IPS-20b (cell line): Measurements from ENCODE around the gene EEF1AKMT3.

Experiments
- H3K27ac ChIP-seq: one replicate; pipeline ENCODE4 v1.5.1; 2013; ENCODE audit warnings: low read length
- H3K27me3 ChIP-seq: 2 replicates; pipeline ENCODE4 v1.6.1; 2013; ENCODE audit warnings: mild to moderate bottlenecking, low read length, inconsistent platforms; ENCODE audit not compliant: insufficient read depth
- H3K36me3 ChIP-seq: 2 replicates; pipeline ENCODE4 v1.6.1; 2013; ENCODE audit warnings: low read depth, mild to moderate bottlenecking, inconsistent platforms, low read length, moderate library complexity; ENCODE audit not compliant: insufficient read depth
- H3K4me1 ChIP-seq: 2 replicates; pipeline ENCODE4 v1.6.1; 2013; ENCODE audit warnings: mild to moderate bottlenecking, control low read depth, inconsistent platforms, low read length, moderate library complexity; ENCODE audit not compliant: insufficient read depth
- H3K4me3 ChIP-seq: 2 replicates; pipeline ENCODE4 v1.5.1; 2013; ENCODE audit warnings: mild to moderate bottlenecking, low read length, inconsistent platforms
- H3K9ac ChIP-seq: 2 replicates; pipeline ENCODE4 v1.6.1; 2013; ENCODE audit warnings: low read depth, mild to moderate bottlenecking, inconsistent platforms, low read length, moderate library complexity
- H3K9me3 ChIP-seq: 2 replicates; pipeline ENCODE4 v1.6.1; 2013; ENCODE audit warnings: mild to moderate bottlenecking, low read depth, low read length, inconsistent platforms; ENCODE audit not compliant: insufficient read depth

EEF1AKMT3 gene

DNA sequence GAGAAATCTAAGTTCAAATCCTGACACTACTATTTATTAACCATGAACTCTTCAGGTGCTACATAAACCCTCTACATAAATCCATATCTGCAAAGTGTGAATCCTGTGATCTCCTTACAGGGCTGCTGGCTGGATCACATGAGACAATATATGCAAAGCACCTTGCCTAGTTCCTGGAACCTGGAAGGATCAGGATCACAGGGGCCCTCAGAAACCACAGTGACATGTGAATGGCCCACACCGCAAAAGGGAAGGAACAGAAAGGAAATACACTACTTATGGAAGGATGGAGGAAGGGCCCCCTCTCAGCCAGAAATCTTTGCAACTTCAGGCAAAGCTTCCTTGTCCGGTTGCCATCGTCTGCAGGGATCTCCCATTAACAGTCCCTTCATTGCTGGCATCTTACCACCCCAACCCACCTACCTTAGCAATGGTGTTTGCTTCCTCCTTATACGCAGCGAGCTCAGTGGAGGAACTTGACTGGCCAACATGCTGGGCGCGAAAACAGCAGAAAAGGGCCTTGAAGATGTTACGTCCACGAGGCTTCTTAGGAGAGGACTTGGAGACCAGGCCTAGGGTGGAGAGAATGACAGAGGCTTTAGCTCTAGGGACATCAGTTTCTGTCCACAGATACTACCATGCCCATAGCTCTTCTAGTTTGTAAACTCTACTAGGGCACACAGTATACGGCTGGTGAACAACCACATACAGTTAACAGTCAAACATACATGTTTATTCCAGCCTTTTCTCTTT lies 56.8 kb downstream of the EEF1AKMT3 start:
- Histone ChIP-seq H3K9me3 (no peaks in the 10 kb centered on the region), H3K27ac (no peak overlapping the region), H3K9ac (no peak overlapping the region), H3K36me3 (peaks cover 55% of the 10 kb centered on the region), H3K27me3 (no peaks in the 10 kb centered on the region), H3K4me1 (peaks cover 9% of the 10 kb centered on the region; the same call in 1 of the 2 replicates), H3K4me3 (no peak overlapping the region)

DNA sequence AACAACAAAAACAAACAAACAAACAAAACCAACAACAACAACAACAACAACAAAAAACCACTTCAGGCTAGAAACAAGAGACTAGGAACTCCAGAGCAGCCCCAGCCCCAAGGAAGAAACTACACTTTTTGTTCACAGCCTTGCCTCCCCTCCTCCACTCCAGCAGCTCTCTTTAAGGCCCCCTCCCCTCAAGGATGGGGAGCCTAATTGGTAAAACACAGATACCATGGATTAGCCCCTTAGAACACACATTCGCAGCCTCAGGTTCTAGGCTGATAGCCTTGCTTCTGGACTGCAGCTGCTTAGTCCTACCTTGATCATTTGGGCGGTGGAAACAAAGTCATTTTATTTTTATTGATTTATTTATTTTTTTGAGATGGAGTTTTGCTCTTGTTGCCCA lies 58.0 kb downstream of the EEF1AKMT3 start:
- H3K27me3 ChIP-seq, result no peaks in the 10 kb centered on the region
- no peak overlapping the region for H3K27ac ChIP-seq
- H3K9ac ChIP-seq, result no peak overlapping the region
- peaks cover 43% of the 10 kb centered on the region for H3K36me3 ChIP-seq
- no peak overlapping the region for H3K4me3 ChIP-seq
- no peaks in the 10 kb centered on the region for H3K9me3 ChIP-seq
- peaks cover 9% of the 10 kb centered on the region; the same call in 1 of the 2 replicates for H3K4me1 ChIP-seq
